Measurements from ENCODE around the gene ENO3.

The ENO3 gene

GRCh38 chr17:4937553-4937952 lies 13.4 kb upstream of the ENO3 start:
- no peak for DNase-seq (ENCODE audit: low spot score)

GRCh38 chr17:4938069-4938491 lies 12.8 kb upstream of the ENO3 start:
- no peak for DNase-seq (ENCODE audit: low spot score)

- DNase-seq (ENCODE audit: low spot score), result peak; percentile 21
Observed at GRCh38 chr17:4938688-4939545, 12.0 kb upstream of the ENO3 start.

- no peak for DNase-seq (ENCODE audit: low spot score)
Observed at GRCh38 chr17:4939546-4939795, 11.4 kb upstream of the ENO3 start.

- DNase-seq (ENCODE audit: low spot score), result peak; percentile 99
Observed at GRCh38 chr17:4939796-4940554, 10.9 kb upstream of the ENO3 start, which contains the start of the genes RNF167 and SLC25A11. Gene RNF167 (plus strand): TSS chr17:4940268. CDS start chr17:4940910, 642 bp downstream. Gene SLC25A11 (minus strand): TSS chr17:4940046. CDS start chr17:4939910, 136 bp downstream.

- DNase-seq (ENCODE audit: low spot score), result no peak
Observed at GRCh38 chr17:4940555-4941318, 10.2 kb upstream of the ENO3 start.

GRCh38 chr17:4941319-4941610 lies 9.7 kb upstream of the ENO3 start:
- DNase-seq (ENCODE audit: low spot score), result peak; percentile 34

- DNase-seq (ENCODE audit: low spot score), result no peak
Observed at GRCh38 chr17:4942760-4943508, 8.0 kb upstream of the ENO3 start.

GRCh38 chr17:4944163-4944553 lies 6.8 kb upstream of the ENO3 start:
- peak; percentile 34 for DNase-seq (ENCODE audit: low spot score)

- DNase-seq (ENCODE audit: low spot score), result no peak
Observed at GRCh38 chr17:4944554-4945175, 6.3 kb upstream of the ENO3 start.

- peak; percentile 92 for DNase-seq (ENCODE audit: low spot score)
Observed at GRCh38 chr17:4945176-4945943, 5.6 kb upstream of the ENO3 start.

GRCh38 chr17:4945944-4946280 lies 5.0 kb upstream of the ENO3 start:
- DNase-seq (ENCODE audit: low spot score), result no peak

- DNase-seq (ENCODE audit: low spot score), result no peak
Observed at GRCh38 chr17:4946312-4946976, 4.5 kb upstream of the ENO3 start.

GRCh38 chr17:4947010-4947410 lies 3.9 kb upstream of the ENO3 start:
- DNase-seq (ENCODE audit: low spot score), result no peak

GRCh38 chr17:4947411-4948165 lies 3.3 kb upstream of the ENO3 start:
- peak; percentile 63 for DNase-seq (ENCODE audit: low spot score)

GRCh38 chr17:4948166-4948930 lies 2.6 kb upstream of the ENO3 start, which contains the start of gene PFN1:
Gene PFN1 (minus strand): TSS chr17:4948530. CDS start chr17:4948394, 136 bp downstream.
- DNase-seq (ENCODE audit: low spot score), result peak; percentile 78

- DNase-seq (ENCODE audit: low spot score), result peak; percentile 60
Observed at GRCh38 chr17:4948931-4949320, 2.0 kb upstream of the ENO3 start.

GRCh38 chr17:4949321-4950074 lies 1.4 kb upstream of the ENO3 start:
- DNase-seq (ENCODE audit: low spot score), result peak; percentile 73

Measured in hematopoietic multipotent progenitor cell treated with erythropoietin and hydrocortisone succinate and interleukin-3 and kit ligand, for 17 days (in vitro differentiated cells).